ENCODE measurements around the gene GALNT1. TPM values are rescaled to one million over a fixed set of nuclear protein-coding genes. Genes with fewer than 3 reads are reported as not detected.

Gene GALNT1
- 10 to 100 TPM; 20.0 to 60.2 (median 40.4) TPM for total RNA-seq
- polyA plus RNA-seq, result 10 to 100 TPM; 20.5 to 45.9 TPM
- long read RNA-seq, donor 1, partial matches to known transcripts, result 3 of 13 reads
- long read RNA-seq, donor 1, other reads (novel, unspliced or antisense), result 7 of 13 reads
- long read RNA-seq, donor 2, partial matches to known transcripts, result 0 of 19 reads
- long read RNA-seq, donor 2, other reads (novel, unspliced or antisense), result 17 of 19 reads
- long read RNA-seq, donor 3, partial matches to known transcripts, result 5 of 85 reads
- long read RNA-seq, donor 3, other reads (novel, unspliced or antisense), result 79 of 85 reads

DNA sequence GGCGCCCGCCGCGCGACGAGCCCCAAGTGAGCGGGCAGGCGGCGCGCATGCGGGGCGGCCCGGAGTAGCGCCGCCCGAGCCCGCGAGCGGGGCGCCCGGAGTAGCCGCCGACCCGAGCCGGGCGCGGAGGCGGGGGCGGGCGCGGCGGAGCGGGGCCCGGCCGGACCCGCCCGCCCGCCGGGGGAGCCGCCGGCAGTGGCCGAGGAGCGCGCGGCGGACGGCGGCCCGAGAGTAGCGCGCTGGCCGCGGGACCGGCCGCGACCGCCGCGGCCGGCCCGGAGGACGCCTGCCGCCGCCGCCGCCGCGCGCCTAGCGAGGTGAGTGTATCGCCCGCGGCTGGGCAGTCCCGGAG lies at the start of gene GALNT1:
Gene GALNT1, plus strand, starts transcription at position 195 of the 352 bp plus-strand sequence. CDS start 72,923 bp downstream, outside the sequence.
- Histone ChIP-seq H3K4me1 (ENCODE audit: insufficient read depth) (peaks cover 4% of the 10 kb centered on the region), H3K36me3 (no peaks in the 10 kb centered on the region), H3K9me3 (no peaks in the 10 kb centered on the region), H3K27me3 (no peaks in the 10 kb centered on the region), H3K4me3 (peak within 1 kb of the TSS; percentile 81), H3K27ac (peak within 1 kb of the TSS; percentile 81 to 98)
- intact Hi-C loops (cut with DNase I), result loop anchor here in 1 of 4 donors (10.0 kb wide), 1 partner anchor 77 kb away; no protein-coding TSS in a partner anchor
- DNase-seq, result no peak
- WGBS, 3 donors, result 0% methylated on average over 6 to 36 of the region's 74 CpGs
- TF ChIP-seq, protein P1, sequence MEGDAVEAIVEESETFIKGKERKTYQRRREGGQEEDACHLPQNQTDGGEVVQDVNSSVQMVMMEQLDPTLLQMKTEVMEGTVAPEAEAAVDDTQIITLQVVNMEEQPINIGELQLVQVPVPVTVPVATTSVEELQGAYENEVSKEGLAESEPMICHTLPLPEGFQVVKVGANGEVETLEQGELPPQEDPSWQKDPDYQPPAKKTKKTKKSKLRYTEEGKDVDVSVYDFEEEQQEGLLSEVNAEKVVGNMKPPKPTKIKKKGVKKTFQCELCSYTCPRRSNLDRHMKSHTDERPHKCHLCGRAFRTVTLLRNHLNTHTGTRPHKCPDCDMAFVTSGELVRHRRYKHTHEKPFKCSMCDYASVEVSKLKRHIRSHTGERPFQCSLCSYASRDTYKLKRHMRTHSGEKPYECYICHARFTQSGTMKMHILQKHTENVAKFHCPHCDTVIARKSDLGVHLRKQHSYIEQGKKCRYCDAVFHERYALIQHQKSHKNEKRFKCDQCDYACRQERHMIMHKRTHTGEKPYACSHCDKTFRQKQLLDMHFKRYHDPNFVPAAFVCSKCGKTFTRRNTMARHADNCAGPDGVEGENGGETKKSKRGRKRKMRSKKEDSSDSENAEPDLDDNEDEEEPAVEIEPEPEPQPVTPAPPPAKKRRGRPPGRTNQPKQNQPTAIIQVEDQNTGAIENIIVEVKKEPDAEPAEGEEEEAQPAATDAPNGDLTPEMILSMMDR (IDR thresholded peaks at IDR 0.05), result no peak
- TF ChIP-seq EP300 (IDR thresholded peaks at IDR 0.05), result no peak
- no peak for TF ChIP-seq POLR2A (IDR thresholded peaks at IDR 0.05)

- H3K4me1 ChIP-seq (ENCODE audit: insufficient read depth), result no peaks in the 10 kb centered on the region
- no peak for TF ChIP-seq EP300 (IDR thresholded peaks at IDR 0.05)
- TF ChIP-seq, protein P1 (IDR thresholded peaks at IDR 0.05), result no peak
- H3K27me3 ChIP-seq, result no peaks in the 10 kb centered on the region
- 68 to 80% (median 70%) methylated on average over 2 of the region's 2 CpGs for WGBS, 3 donors
- no peak overlapping the region for H3K4me3 ChIP-seq
- H3K9me3 ChIP-seq, result no peaks in the 10 kb centered on the region
- no peaks in the 10 kb centered on the region for H3K36me3 ChIP-seq
- no peak overlapping the region for H3K27ac ChIP-seq
- intact Hi-C loops (cut with DNase I), result no loop called here
- DNase-seq, result no peak
Observed at GRCh38 chr18:35533916-35534405, 47.6 kb upstream of the GALNT1 start.

- TF ChIP-seq EP300 (IDR thresholded peaks at IDR 0.05) (no peak), POLR2A (IDR thresholded peaks at IDR 0.05) (no peak)
- TF ChIP-seq, protein P1 (IDR thresholded peaks at IDR 0.05), result no peak
- Histone ChIP-seq H3K9me3 (no peaks in the 10 kb centered on the region), H3K36me3 (no peaks in the 10 kb centered on the region), H3K4me1 (ENCODE audit: insufficient read depth) (no peaks in the 10 kb centered on the region), H3K27me3 (no peaks in the 10 kb centered on the region), H3K4me3 (no peak overlapping the region), H3K27ac (no peak overlapping the region)
- DNase-seq, result no peak
- intact Hi-C loops (cut with DNase I), result no loop called here
- WGBS, 3 donors, result 91 to 95% (median 91%) methylated on average over 1 of the region's 1 CpG
Observed at GRCh38 chr18:35535297-35535696, 46.2 kb upstream of the GALNT1 start.

DNA sequence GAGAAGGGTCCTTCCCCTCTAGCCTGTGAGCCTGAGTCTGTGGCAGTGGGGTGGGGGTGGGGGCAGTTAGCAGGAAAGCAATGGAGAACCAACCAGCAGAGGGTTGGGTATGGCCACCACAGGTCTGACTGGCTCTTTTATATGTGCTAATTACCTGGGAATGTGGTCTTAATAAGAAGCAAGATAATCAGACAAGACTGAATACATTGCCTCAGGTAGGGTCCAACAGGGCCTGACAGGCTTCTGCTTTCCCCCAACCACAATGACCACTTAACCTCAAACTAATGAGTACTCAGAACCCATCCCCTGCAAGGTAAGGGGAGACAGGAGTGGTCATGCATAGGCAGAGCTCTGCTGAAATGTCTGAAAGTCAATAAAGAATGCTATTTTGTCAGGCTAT lies 39.2 kb upstream of the GALNT1 start:
- no peaks in the 10 kb centered on the region for H3K27me3 ChIP-seq
- intact Hi-C loops (cut with DNase I), result no loop called here
- H3K9me3 ChIP-seq, result no peaks in the 10 kb centered on the region
- TF ChIP-seq, protein P1 (IDR thresholded peaks at IDR 0.05), result no peak
- no peak for TF ChIP-seq EP300 (IDR thresholded peaks at IDR 0.05)
- no peak for TF ChIP-seq POLR2A (IDR thresholded peaks at IDR 0.05)
- no peaks in the 10 kb centered on the region for H3K36me3 ChIP-seq
- H3K4me1 ChIP-seq (ENCODE audit: insufficient read depth), result no peaks in the 10 kb centered on the region
- H3K4me3 ChIP-seq, result no peak overlapping the region
- DNase-seq, result no peak
- no peak overlapping the region for H3K27ac ChIP-seq
